Bronchial epithelial cell (primary cell): ENCODE results near the gene SLC6A18. TPM values are rescaled to one million over a fixed set of nuclear protein-coding genes. Genes with fewer than 3 reads are reported as not detected.

ENCODE experiments used
- DNase-seq: peaks from one replicate; pipeline ENCODE4 v3.0.0-alpha.2; 2010; ENCODE audit warnings: low read depth
- FAIRE-seq: peaks from 2 replicates; lab custom pipeline; 2011; peaks lifted over from hg19 to GRCh38; lab: Jason Lieb, UNC
- H3K27me3 ChIP-seq: 2 replicates; pipeline ENCODE4 v1.5.1; 2011; ENCODE audit warnings: low read length; ENCODE audit not compliant: control insufficient read depth, insufficient read depth
- H3K36me3 ChIP-seq: 2 replicates; pipeline ENCODE4 v1.5.1; 2011; ENCODE audit warnings: low read length; ENCODE audit not compliant: control insufficient read depth, insufficient read depth
- H3K4me3 ChIP-seq: 2 replicates; pipeline ENCODE4 v1.5.1; 2011; ENCODE audit warnings: mild to moderate bottlenecking, low read depth, low read length, control low read depth
- total RNA-seq: library from RNA; depleted of rRNA; stranded (reverse); fragments of >200 nt; gene quantifications from 2 replicates; pipeline ENCODE4 v1.2.1, GENCODE V29; 2014
- TF ChIP-seq, protein P1 (sequence below): IDR thresholded peaks from 2 replicates; pipeline ENCODE4 v1.5.1; 2011; ENCODE audit warnings: mild to moderate bottlenecking, moderate library complexity, low read length, control low read depth, inconsistent platforms; ENCODE audit not compliant: insufficient read depth, severe bottlenecking

The SLC6A18 gene
- total RNA-seq, 1 donor from 2014 or later = not detected

DNA sequence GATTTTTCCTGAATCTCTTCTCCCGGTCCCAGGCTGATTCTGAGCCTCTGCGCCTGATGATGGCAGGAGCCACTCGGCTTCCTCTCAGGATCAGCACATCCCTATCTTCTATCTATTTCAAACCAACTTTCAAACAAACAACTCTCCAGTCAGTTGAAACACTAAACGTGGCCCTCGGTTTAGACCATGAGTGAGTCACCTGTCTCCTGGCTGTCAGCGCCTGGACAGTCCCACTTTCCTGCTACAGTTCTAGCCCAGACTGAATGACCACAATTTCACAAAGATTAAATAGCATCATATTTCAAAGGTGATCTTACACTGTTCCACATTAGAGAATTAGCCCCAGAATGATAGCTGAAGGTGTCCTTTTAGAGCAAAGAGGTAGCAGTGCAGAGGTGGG lies 17.6 kb upstream of the SLC6A18 start:
- H3K27me3 ChIP-seq = peaks cover 1% of the 10 kb centered on the region
- TF ChIP-seq, protein P1, sequence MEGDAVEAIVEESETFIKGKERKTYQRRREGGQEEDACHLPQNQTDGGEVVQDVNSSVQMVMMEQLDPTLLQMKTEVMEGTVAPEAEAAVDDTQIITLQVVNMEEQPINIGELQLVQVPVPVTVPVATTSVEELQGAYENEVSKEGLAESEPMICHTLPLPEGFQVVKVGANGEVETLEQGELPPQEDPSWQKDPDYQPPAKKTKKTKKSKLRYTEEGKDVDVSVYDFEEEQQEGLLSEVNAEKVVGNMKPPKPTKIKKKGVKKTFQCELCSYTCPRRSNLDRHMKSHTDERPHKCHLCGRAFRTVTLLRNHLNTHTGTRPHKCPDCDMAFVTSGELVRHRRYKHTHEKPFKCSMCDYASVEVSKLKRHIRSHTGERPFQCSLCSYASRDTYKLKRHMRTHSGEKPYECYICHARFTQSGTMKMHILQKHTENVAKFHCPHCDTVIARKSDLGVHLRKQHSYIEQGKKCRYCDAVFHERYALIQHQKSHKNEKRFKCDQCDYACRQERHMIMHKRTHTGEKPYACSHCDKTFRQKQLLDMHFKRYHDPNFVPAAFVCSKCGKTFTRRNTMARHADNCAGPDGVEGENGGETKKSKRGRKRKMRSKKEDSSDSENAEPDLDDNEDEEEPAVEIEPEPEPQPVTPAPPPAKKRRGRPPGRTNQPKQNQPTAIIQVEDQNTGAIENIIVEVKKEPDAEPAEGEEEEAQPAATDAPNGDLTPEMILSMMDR = no peak
- no peak overlapping the region for H3K4me3 ChIP-seq
- H3K36me3 ChIP-seq = no peaks in the 10 kb centered on the region
- no peak for FAIRE-seq
- DNase-seq = no peak

DNA sequence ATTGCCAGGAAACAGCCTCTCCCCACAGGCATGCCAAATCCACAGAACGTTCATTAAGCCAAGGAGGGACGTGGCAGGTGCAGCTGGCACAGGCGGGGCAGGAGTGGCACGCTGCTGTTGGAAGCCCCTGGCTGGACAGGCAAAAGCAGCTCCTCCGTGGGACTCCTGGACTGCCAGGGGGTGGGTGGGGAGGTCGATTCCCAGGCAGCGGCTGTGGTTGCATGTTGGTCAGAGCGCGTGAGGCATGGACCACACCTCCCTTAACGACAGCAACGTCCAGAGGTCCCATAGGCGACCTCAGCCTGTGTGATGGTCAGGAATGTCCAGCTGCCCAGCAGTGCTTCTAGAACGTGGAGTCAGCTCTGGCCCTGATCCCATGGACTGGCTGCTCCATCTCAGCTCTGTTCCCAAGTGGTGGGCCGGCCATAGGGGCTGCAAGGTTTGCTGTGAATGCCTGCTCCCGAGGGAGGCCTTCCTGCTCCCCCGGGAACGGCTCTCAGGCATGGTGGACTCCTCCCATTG lies 16.9 kb upstream of the SLC6A18 start:
- TF ChIP-seq, protein P1 = no peak
- H3K27me3 ChIP-seq = peaks cover 1% of the 10 kb centered on the region
- DNase-seq (no peak), FAIRE-seq (no peak)
- H3K4me3 ChIP-seq = no peak overlapping the region
- no peaks in the 10 kb centered on the region for H3K36me3 ChIP-seq

DNA sequence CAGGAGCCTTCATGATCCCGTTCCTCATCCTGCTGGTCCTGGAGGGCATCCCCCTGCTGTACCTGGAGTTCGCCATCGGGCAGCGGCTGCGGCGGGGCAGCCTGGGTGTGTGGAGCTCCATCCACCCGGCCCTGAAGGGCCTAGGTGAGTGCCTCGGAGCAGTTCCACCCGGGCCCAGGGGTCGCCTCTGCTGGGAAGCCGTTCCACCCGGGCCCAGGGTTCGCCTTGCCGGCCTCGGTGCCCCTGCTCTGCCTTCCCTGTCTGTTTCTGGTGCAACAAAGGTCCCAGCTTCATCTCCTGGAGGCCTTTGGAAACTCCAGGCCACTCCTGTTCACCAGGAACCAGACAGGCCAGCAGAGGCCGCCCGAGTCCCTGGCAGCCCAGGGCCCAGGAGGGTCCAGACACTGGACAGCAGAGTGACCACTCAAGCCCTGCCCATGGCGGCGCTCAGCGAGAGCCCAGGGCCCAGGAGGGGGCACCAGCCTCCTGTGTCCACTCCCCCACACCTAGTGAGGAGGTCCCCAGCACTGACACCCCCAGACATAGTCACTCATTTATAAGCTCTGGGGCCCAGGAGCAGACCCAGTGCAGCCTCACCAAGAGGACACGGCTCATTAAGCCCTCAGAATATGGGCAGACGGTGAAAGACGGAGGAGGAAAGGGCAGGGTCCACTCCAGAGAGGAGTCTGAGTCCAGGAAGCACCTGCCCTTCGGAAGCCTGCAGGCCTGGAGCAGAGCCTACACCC lies 16.3 kb upstream of the SLC6A18 start:
- no peak for FAIRE-seq
- no peaks in the 10 kb centered on the region for H3K36me3 ChIP-seq
- H3K4me3 ChIP-seq = no peak overlapping the region
- no peak for DNase-seq
- peaks cover 1% of the 10 kb centered on the region for H3K27me3 ChIP-seq
- TF ChIP-seq, protein P1 = peak; percentile 68

GRCh38 chr5:1209489-1209852 lies 15.7 kb upstream of the SLC6A18 start:
- Histone ChIP-seq H3K4me3 (no peak overlapping the region), H3K27me3 (peaks cover 1% of the 10 kb centered on the region), H3K36me3 (no peaks in the 10 kb centered on the region)
- TF ChIP-seq, protein P1 = no peak
- DNase-seq (no peak), FAIRE-seq (no peak)

DNA sequence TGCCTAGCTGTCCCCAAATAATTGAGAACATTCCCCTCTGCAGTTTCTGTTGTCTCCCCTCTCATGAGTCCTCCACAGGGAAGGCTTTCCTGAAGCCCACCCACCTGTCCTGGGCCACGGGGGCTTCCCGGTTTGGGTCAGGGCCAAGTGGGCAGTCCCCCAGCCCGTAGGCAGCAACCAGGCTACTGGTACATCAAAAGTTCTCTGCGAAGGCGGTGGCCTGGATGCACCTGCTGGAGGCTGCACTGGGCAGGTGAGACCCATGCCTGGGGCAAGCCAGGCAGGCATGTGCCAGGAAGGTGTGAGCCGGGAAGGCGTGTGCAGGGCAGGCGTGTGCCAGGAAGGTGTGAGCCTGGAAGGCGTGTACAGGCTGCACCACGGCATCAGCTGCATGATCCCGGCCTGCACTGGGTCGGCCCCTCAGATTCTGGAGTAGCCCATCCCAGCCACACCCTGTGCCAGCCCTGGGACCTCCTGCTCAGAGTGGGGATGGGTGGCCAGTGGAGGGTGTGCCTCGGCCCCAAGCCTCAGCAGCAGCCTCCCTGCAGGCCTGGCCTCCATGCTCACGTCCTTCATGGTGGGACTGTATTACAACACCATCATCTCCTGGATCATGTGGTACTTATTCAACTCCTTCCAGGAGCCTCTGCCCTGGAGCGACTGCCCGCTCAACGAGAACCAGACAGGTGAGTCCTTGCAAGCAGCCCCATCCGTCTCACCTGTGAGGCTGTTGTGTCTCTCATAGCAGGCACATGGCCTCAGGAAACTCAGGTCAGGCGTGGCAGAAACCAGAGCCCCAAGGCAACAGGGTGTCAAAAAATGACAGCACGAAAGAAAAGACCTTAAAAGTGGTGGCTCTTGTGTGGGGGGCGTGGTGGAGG lies 15.0 kb upstream of the SLC6A18 start:
- TF ChIP-seq, protein P1 = no peak
- FAIRE-seq (no peak), DNase-seq (no peak)
- H3K4me3 ChIP-seq = no peak overlapping the region
- peaks cover 1% of the 10 kb centered on the region for H3K27me3 ChIP-seq
- H3K36me3 ChIP-seq = no peaks in the 10 kb centered on the region
